NT2/D1 (cell line): Measurements from ENCODE around the gene BPI.
"Not testable (repeated sequence)": the region's sequence is repeated elsewhere in the genome, so short reads cannot be mapped to it uniquely, and the experiment has no call there.

Experiments used
- DNase-seq: peaks from one replicate; pipeline ENCODE4 v3.0.0-alpha.2; 2011; ENCODE audit warnings: low read depth, low spot score
- H3K27me3 ChIP-seq: 2 replicates; pipeline ENCODE4 v1.6.0; 2011; ENCODE audit warnings: mild to moderate bottlenecking; ENCODE audit not compliant: insufficient read length, insufficient read depth
- H3K36me3 ChIP-seq: 2 replicates; pipeline ENCODE4 v1.6.1; 2011; ENCODE audit warnings: mild to moderate bottlenecking, low read length, mixed read lengths; ENCODE audit not compliant: insufficient read depth, insufficient read length
- H3K4me1 ChIP-seq: 2 replicates; pipeline ENCODE4 v1.5.1; 2011; ENCODE audit not compliant: insufficient read depth, insufficient read length
- H3K4me3 ChIP-seq: 2 replicates; pipeline ENCODE4 v1.5.1; 2011; ENCODE audit warnings: low read depth; ENCODE audit not compliant: insufficient read length
- H3K9ac ChIP-seq: 2 replicates; pipeline ENCODE4 v1.6.0; 2011; ENCODE audit warnings: low read depth; ENCODE audit not compliant: insufficient read length
- H3K9me3 ChIP-seq: 2 replicates; pipeline ENCODE4 v1.5.1; 2011; ENCODE audit warnings: mild to moderate bottlenecking, low read length; ENCODE audit not compliant: insufficient read depth
- SUZ12 ChIP-seq: IDR thresholded peaks from 2 replicates; pipeline ENCODE4 v1.6.1; 2011; ENCODE audit not compliant: insufficient read length, insufficient read depth; ENCODE audit errors: extremely low read depth
- YY1 ChIP-seq: IDR thresholded peaks from 2 replicates; pipeline ENCODE4 v1.6.1; 2011; ENCODE audit not compliant: insufficient read length, insufficient read depth
- ZNF274 ChIP-seq: IDR thresholded peaks from 2 replicates; pipeline ENCODE4 v1.6.1; 2011; ENCODE audit warnings: mild to moderate bottlenecking, low read depth, low read length

Gene BPI

GRCh38 chr20:38306379-38306778 lies 2.4 kb downstream of the BPI start:
- H3K4me1 ChIP-seq, result peaks cover 2% of the 10 kb centered on the region
- peaks cover 3% of the 10 kb centered on the region for H3K27me3 ChIP-seq
- DNase-seq, result no peak
- H3K9ac ChIP-seq, result no peak overlapping the region
- no peak overlapping the region for H3K4me3 ChIP-seq
- peaks cover 10% of the 10 kb centered on the region; the same call in 1 of the 2 replicates for H3K9me3 ChIP-seq
- H3K36me3 ChIP-seq, result no peaks in the 10 kb centered on the region
- TF ChIP-seq SUZ12 (no peak), YY1 (no peak)

GRCh38 chr20:38307371-38308046 lies 3.6 kb downstream of the BPI start:
- peaks cover 3% of the 10 kb centered on the region for H3K27me3 ChIP-seq
- H3K4me3 ChIP-seq, result no peak overlapping the region
- no peaks in the 10 kb centered on the region for H3K36me3 ChIP-seq
- peaks cover 6% of the 10 kb centered on the region for H3K4me1 ChIP-seq
- H3K9me3 ChIP-seq, result peaks cover 10% of the 10 kb centered on the region; the same call in 1 of the 2 replicates
- H3K9ac ChIP-seq, result no peak overlapping the region
- TF ChIP-seq SUZ12 (no peak), ZNF274 (no peak), YY1 (no peak)
- no peak for DNase-seq

GRCh38 chr20:38308047-38308438 lies 4.1 kb downstream of the BPI start:
- no peaks in the 10 kb centered on the region for H3K27me3 ChIP-seq
- H3K4me3 ChIP-seq, result no peak overlapping the region
- no peak overlapping the region for H3K9ac ChIP-seq
- no peak for DNase-seq
- H3K9me3 ChIP-seq, result peaks cover 10% of the 10 kb centered on the region; the same call in 1 of the 2 replicates
- no peaks in the 10 kb centered on the region for H3K36me3 ChIP-seq
- H3K4me1 ChIP-seq, result peaks cover 6% of the 10 kb centered on the region
- TF ChIP-seq SUZ12 (no peak), YY1 (no peak), ZNF274 (no peak)

- Histone ChIP-seq H3K36me3 (no peaks in the 10 kb centered on the region), H3K9me3 (peaks cover 10% of the 10 kb centered on the region; the same call in 1 of the 2 replicates), H3K4me3 (no peak overlapping the region), H3K27me3 (no peaks in the 10 kb centered on the region), H3K4me1 (peaks cover 6% of the 10 kb centered on the region), H3K9ac (no peak overlapping the region)
- no peak for DNase-seq
- TF ChIP-seq SUZ12 (no peak), YY1 (no peak), ZNF274 (no peak)
Observed at GRCh38 chr20:38308447-38308846, 4.5 kb downstream of the BPI start.

- no peak for DNase-seq
- Histone ChIP-seq H3K4me1 (peaks cover 4% of the 10 kb centered on the region), H3K9ac (no peak overlapping the region), H3K27me3 (no peaks in the 10 kb centered on the region), H3K9me3 (peaks cover 10% of the 10 kb centered on the region; the same call in 1 of the 2 replicates), H3K4me3 (no peak overlapping the region), H3K36me3 (no peaks in the 10 kb centered on the region)
- no peak for TF ChIP-seq ZNF274
- TF ChIP-seq SUZ12, result no peak
- TF ChIP-seq YY1, result no peak
Observed at GRCh38 chr20:38311091-38311490, 7.1 kb downstream of the BPI start.

- no peak overlapping the region for H3K4me3 ChIP-seq
- TF ChIP-seq ZNF274 (no peak), SUZ12 (no peak), YY1 (no peak)
- H3K9me3 ChIP-seq, result peaks cover 10% of the 10 kb centered on the region; the same call in 1 of the 2 replicates
- H3K36me3 ChIP-seq, result no peaks in the 10 kb centered on the region
- H3K4me1 ChIP-seq, result peaks cover 4% of the 10 kb centered on the region
- H3K27me3 ChIP-seq, result no peaks in the 10 kb centered on the region
- DNase-seq, result no peak
- H3K9ac ChIP-seq, result no peak overlapping the region
Observed at GRCh38 chr20:38311491-38311890, 7.5 kb downstream of the BPI start.

- Histone ChIP-seq H3K27me3 (no peaks in the 10 kb centered on the region), H3K36me3 (no peaks in the 10 kb centered on the region), H3K4me1 (peaks cover 4% of the 10 kb centered on the region), H3K9me3 (peaks cover 7% of the 10 kb centered on the region; the same call in 1 of the 2 replicates), H3K9ac (no peak overlapping the region), H3K4me3 (no peak overlapping the region)
- TF ChIP-seq ZNF274 (no peak), SUZ12 (no peak), YY1 (no peak)
- no peak for DNase-seq
Observed at GRCh38 chr20:38313676-38314075, 9.7 kb downstream of the BPI start.

GRCh38 chr20:38314350-38314749 lies 10.4 kb downstream of the BPI start:
- H3K9ac ChIP-seq, H3K4me1 ChIP-seq, H3K4me3 ChIP-seq, H3K27me3 ChIP-seq, H3K9me3 ChIP-seq, DNase-seq, H3K36me3 ChIP-seq: not testable (repeated sequence)
